Amniotic epithelial cell (primary cell): ENCODE measurements around the gene QRFP.
"Not testable (repeated sequence)": the region's sequence is repeated elsewhere in the genome, so short reads cannot be mapped to it uniquely, and the experiment has no call there.

Experiments used
- DNase-seq: peaks from one replicate; pipeline ENCODE4 v3.0.0-alpha.2; 2010; ENCODE audit warnings: low read depth

The QRFP gene

DNA sequence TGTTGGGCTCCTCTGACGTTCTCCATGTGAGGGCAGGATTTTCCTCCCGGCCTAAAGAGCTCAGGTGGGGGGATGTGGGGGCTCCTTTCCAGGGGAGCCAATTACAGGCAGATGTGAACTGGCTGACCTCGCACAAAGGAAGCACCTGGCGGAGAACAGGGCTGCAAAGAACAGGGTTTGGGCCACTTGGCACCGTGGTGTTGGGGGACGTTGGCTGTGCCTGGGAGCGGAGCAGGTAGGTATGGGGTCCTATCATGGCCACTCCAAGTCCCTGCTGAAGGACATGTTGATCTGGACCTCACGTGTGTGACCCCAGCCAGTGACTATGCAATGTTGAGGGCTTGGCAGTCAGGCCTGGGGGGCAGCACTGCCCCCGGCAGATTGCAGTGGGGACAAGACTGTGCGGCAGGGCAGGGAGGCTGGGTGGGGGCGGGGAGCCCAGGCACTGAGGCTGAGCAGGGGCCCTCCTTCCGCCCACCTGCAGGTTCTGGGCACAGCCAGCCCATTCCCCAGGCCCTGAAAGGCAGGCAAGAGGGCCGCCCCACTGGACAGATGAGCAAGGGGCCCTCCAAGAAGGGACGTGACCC is 23.0 kb upstream of the QRFP start:
- DNase-seq = no peak

DNA sequence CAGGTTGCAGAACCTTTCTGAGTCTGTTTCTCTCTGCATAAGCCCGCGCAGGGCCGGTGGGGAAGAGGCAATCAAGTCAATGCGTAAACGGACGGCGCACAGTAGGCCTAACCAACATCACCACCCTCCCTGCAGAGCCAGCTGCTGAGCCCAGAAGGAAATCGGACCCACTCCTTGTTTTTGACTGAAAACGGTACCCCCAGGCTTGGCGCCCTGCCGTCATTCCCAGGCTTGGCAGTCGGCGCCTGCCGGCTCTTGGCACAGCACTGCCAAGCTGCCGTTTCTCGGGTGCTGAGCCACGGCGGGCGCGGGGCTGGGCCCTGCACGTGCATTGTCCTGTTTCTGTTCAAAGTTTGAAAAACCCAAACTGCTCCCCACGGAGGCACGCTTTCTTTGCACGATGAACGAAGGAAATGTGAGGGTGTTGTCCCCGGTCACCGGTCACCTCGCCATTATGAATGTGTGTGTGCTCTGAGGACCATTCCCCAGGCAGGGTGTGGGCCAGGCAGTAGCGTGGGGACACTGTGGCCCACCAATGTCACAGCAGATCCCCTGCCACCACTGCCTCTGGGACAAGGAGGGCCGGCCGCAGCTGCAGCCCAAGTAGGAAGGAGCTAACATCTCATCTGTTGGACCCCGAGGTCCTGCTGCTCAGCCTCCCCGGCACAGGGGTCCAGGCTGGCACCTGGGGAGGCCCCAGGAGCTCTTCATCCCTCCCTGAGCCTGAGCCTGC is 22.4 kb upstream of the QRFP start:
- DNase-seq = no peak

DNA sequence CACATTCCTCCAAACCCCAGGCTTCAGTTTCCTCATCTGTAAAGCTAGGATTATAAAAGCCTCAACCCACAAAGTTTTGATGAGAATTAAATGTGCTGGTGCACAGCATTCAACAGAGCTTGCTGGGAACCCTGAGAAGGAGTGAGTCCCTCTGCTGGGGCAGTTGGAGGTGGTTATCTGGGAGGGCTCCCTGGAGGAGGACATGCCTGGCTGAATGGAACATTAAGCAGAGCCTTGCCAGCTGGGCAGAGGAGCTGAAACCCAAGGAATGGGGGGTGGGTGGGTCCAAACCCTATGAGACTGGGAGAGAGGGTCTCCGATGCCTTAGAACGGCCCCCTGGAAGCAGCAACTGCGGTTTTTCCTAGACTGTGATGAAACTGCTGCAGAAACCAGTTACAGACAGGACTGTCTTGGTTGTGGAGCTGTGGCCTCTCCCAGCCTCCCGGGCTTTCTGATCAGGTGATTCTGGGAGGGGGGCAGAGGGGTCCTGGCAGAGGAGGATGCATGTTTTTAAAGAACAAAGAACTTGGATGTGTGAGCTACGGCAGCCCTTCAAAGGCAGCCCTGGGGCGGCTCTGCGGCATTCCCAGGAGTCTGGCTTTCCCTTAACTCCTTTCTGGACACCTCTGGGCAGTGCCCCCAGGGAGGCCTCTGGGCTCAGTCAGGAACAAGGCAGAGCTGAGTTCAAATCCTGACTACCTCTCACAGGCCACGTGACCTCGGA is 21.7 kb upstream of the QRFP start:
- no peak for DNase-seq

DNA sequence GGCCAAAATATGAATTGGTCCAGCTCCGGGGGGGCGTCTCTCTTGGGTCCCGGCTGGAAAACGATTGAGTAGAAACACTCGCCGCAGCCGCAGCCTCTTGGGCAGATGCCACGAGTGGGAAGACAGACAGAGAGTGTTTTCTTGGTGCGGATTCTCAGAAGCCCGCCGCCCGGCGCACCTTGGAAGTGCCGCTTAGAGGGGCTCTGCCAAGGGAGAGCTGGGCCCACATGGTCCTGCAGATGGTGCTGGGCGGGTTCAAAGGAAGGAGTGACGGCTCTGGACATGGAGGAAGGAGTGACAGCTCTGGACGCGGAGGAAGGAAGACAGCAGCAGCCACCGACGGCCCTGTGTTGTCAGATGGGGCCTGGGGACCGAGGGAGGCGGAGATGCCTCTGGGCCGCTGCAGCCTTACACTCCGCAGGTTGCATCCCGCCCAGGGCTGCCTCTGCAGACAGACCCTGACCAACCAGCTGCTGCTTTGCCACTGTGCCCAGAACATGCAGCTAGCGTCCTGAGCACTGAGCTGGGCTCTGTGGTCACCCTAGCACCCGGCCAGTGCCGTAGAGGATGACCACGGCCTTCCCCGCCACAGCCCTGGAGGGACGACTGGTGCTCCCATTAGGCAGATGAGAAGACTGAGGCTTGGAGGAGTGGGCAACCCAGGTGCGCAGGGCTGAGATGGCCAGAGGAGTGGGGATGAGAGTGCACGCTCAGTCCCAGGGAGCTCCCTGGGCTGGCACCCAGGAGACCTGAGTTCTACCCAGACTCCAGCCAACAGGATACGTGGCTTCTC is 20.8 kb upstream of the QRFP start:
- no peak for DNase-seq

DNA sequence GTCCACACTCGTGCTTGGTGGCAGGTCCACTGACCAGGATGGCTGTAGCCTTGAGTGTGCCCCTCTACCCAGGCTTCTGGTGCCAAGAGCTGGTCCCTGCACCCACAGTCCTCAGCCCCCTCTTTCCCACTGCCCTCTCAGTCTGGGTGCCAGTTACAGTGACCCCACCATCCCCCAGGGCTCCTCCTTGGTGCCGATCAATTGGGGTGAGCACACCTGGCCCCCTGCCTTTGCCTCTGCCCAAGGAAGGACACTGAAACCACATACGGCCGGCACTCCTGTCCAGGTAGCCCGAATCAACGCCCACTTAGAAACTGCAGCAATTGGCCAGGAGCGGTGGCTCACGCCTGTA is 18.5 kb upstream of the QRFP start:
- no peak for DNase-seq

DNA sequence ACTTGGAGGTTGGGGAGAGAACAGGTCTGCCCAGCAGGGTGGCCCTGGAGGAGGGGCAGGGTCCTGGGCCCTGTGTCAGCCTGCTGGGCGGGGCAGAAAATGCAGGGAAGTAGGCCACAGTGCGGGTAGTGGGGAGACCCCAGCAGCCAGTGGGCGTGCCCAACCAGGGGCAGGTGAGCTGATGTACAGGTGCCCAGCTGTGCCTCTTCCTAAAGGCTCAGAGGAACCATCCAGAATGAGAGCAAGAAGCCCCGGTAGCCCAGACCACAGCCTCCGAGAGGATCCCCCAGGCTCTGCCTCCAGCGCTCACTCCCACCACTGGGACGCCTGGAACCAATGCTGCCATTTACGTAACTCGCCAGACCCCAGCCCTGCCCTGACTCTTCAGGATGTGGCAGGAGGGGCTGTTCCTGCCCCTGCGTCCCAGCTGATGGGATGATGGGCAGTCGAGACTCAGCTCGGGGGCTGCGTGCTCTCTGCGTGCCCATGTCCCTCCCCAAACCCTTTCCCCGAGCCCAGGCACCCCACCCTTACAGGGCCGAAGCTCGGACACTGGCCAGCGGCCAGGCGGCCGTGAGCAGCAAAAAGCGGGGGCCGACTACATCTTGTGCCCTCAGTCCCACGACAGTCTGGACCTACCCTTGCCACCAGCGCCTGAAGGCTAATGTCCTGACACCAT is 17.9 kb upstream of the QRFP start:
- DNase-seq = no peak

DNA sequence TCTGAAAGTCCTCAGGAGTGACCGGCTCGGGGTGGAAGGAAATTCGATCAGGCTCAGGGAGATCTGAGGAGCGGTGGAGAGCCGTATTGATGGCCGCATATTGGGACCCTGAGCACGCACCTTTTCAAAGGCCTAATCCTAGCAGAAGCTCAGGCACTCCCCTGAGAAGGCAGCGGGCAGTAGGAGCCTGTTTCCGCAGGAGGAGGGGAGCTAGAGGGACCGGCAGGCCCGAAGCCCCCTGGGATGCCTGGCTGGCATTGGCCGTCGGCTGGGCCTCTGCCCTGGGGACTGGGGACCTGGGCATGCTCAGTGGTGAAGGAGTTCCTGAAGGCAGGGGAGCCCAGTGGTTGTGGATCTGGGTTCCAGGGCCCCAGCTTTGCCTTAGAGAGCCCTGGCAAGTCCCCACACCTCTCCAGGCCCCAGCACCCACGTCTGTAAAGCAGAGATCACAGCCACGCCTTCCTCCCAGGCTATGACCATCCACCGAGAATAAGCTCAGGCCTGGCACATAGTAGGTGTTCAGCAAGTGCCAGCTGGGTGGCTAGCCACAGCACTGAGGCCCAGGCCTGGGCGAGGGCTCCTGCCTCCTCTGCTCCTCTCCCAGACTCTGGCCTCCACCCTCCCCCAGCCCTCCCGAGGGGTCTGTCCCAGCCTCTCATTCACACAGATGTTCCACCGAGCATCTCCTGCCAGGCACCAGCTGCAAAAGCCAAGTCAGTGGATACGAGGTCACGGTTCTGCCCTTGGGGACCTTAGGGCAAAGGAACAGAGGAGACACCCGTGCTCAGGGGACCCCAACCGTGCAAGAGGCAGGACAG is 17.2 kb upstream of the QRFP start:
- no peak for DNase-seq

DNA sequence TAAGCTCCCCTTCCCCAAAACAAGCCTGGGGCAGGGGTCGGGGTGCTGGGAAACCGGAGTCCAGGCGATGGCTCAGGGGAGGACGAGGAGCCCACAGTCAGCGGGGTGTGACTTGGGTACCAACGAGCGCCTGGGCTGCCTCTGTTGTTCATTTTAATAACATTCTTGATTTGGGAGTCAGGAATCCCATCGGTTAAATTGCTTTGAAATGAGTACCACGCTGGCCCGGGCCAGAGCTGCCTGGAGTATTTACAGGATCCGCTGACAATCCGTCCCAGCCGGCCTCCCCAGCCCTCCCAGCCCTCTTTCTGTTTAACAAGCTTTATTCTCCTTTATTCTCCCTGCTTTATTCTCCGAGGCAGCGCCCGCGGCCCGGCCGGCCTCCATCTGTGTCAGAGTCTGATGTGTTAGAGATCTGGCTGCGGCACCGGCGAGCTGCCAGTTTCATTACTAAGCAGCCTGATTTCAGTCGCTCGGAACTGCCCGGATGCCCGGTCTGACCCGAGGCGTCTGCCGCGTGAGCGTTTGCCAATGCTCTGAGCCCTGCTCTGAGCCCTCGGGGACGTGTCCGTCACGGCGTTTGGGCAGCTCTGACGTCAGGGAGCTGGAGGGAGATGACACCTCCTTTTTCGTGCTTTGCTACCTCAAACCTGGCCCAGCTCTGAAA is 16.5 kb upstream of the QRFP start:
- DNase-seq = no peak

DNA sequence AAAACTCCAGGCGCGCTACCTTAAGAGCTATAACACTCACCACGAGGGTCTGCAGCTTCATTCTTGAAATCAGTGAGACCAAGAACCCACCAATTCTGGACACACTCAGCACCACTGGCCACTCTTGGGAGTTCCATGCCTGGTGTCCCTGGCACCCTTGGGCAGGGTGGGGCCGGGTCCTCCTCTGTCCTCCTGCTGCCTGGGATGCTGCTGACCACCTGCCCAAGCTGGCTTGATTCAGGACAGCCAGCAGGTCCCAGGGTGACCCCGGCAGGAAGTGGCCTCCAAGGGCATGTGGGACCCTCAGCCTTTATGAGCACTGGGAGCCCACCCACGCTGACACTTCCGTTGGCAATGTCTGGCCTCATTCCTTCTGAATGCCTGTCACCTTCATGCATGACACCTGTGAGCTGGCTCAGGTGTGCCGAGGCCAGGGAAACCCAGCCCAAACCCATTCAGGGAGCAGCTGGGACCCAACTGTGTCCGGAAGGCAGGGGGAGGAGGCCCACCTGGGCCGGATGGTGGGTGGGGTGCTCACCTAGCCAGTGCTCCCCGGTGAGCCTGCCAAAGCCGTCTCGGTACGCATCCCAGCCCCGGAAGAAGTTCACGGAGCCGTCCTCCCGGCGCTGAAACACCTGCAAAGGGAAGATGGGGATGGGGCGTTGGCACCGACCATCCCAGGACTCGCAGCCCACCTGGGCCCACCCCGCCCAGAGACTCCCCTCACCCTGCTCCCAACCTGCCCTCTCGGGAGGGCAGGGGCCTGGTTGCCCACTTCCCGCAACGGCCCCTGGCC is 14.8 kb upstream of the QRFP start:
- DNase-seq = no peak

DNA sequence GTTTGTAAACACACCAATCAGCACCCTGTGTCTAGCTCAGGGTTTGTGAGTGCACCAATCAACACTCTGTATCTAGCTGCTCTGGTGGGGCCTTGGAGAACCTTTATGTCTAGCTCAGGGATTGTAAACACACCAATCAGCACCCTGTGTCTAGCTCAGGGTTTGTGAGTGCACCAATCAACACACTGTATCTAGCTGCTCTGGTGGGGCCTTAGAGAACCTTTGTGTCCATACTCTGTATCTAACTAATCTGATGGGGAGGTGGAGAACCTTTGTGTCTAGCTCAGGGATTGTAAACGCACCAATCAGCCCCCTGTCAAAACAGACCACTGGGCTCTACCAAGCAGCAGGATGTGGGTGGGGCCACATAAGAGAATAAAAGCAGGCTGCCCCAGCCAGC is 14.1 kb upstream of the QRFP start:
- DNase-seq = not testable (repeated sequence)

DNA sequence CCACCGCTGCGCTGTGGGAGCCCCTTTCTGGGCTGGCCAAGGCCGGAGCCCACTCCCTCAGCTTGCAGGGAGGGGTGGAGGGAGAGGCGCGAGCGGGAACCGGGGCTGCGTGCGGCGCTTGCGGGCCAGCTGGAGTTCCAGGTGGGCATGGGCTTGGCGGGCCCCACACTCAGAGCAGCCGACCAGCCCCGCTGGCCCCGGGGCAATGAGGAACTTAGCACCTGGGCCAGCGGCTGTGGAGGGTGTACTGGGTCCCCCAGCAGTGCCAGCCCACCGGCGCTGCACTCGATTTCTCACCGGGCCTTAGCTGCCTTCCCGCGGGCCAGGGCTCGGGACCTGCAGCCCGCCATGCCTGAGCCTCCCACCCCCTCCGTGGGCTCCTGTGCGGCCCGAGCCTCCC is 13.4 kb upstream of the QRFP start:
- DNase-seq = not testable (repeated sequence)

DNA sequence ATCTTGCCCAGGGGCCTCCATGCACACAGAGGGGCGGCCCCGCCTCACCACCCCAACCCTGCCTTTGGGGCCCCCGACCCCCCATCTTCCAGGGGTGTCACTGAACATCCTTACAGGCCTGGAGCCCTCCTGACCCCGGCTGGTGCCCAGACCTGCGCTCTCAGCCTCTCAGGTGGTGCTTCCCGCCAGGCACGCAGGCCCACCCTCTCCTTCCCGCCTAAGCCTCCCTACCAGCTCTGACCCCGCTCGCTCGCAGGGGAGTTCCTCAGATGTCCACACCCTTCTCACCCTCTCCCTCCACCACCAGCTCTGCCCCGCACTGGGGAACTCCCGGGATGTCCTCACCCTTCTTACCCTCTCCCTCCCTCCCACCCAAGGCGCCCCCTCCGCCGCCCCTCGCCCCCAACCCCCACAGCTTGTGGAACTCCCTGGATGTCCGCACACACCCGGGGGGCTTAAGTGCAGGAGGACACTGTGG is 12.3 kb upstream of the QRFP start:
- DNase-seq = no peak

DNA sequence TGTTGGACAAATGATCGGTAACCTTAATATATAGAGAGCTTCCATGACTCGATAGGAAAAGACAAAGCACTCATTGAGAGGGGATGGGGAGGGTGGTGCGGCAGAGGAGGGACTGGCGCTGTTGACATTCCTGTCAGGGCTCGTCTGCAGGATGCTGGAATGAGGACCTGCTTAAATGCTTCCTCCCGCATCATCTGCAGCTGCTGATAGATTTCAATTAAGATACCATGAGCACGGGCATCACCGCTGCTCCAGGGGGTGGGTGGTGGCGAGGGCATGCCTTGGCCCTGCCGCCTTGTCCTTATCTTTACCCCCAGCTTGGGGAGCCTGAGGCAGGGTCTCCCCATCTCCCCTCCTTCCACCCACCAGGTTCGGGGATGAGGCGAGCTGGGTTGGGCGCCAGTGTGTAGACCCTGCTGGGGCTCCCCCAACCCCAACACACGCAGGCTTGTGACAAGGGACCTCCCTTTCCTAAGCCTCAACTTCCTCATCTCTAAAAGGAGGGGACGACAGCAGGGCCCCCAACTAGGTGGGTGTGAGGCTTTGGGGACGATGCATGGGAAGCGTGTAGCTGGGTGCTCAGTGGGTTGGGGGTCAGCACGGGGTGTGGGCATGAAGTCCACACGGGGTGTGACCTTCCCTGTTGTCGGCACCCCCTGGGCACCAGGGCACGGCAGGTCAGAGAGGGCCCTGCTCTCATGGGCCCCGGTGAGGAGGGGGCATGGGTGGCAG is 11.7 kb upstream of the QRFP start:
- DNase-seq = no peak

DNA sequence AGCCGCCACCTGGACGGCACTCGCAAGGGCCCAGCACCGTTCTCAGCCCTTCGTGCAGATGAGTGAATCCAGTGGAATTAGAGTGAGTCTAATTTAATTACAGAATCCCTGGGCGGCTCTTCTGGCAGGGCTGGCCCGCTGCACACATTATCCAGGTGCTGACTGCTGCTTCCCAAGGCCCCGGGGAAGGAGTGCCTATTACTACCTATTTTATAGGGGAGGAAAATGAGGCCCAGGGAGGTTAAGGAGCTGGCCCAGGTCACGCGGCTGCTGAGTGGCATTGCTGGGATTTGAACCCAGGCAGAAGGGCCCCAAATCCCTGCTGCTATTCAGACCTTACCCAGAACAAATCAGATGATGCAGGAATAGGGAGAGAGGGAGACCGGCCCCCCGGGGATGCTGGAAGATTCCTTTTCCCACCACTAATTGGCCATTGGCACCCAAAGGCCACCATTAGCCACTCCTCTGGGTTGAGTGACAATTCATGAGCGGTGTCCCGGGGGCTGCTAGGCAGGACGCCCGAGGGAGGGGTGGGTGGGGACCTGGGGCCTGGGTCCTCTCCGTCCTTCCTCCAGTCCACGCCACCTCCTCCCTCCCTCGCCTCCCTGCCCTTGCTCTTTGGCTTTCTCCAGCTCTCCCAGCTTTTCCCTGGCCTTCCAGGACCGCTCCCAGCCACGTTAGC is 10.3 kb upstream of the QRFP start:
- DNase-seq = no peak

DNA sequence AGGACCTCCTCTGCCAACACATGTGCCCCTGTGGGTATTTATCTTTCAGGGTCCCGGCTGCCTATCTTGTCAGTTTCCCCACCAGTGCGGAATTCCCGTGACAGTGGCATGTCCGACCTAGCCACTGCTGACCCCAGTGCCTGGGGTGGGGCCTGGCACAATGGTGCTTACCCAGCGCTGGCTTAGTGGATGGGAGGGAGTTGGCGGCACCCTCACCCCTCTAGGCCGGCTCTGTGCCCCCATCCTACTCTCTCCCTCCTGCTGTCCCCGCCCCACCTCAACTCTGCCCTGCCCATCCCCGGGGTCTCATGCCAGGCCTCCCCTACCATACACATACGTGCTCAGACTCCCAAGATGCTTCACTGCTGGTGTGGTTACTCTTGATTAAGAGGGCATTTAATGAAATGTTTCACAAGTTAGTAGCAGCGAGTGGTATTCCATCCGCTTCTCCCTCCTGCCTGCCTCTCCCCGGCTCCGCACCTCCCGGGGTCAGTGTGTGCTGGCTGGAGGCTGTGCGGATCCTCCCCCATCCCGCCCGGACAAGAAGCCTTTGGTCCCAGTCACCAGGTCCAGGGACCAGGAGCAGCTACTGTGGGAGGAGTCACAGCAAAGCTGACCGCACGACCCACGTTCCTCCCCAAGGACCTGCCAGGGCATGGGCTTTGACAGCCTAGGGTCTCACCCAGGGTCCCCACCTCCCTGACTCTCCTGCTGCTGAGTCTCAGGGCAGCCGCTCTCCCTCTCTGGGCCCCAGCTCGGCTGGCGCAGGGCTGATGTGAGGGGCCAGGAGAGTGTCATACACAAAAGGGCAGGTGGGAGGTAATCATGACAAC is 9.5 kb upstream of the QRFP start:
- no peak for DNase-seq

DNA sequence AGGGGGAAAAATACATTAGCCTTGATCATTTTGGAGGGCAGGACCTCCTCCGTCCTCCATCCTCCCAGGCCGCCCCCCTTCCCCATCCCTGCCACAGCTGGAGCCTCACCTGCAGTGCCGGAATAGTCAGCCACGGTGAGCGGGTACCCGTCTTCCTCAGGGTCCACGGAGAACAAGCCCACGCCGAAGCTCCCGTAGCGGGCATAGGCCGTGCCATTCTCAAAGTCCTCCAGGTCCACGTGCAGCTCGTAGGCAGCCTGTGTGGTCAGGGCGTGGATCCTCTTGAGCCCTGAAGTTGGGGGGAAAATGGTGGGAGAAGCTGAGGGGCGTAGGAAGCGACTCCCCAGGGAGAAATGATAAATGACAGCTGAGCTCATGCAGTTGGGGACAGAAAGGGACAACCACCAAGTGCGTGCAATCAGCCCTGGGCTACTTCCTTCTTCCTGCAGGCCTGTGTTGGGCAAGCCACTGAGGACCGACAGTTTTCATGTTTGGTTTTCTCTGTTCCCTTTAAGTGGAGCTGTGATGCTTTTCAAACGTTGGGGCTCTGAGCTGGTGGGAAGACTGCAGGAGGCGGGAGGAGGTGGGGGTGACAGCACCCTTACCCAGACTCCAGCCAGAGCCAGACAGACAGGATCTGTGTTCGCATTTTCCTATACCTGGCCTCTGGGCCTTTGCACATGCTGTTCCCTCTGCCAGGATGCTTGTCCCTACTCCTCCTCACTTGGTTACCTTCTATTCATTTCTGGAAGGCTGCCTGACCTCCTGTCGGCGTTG is 8.7 kb upstream of the QRFP start:
- DNase-seq = no peak
